Cardiac muscle cell (in vitro differentiated cells and primary cell): ENCODE results near the gene PSMA7. TPM values are rescaled to one million over a fixed set of nuclear protein-coding genes. Genes with fewer than 3 reads are reported as not detected.

ENCODE experiments used
- DNase-seq, 2 donors: peaks; one replicate each; pipeline versions ENCODE4 v3.0.0 to v3.0.0-alpha.2; 2010 to 2017; ENCODE audit warnings: low read depth in 1 of 2, low spot score in 1 of 2
- H3K27ac ChIP-seq: fragments of 200-600 bp; sonication (generic); 2 replicates; pipeline ENCODE4 v1.5.1; 2016
- H3K27me3 ChIP-seq: fragments of 200-600 bp; sonication (generic); 2 replicates; pipeline ENCODE4 v1.6.0; 2016; ENCODE audit warnings: control low read depth
- H3K36me3 ChIP-seq: fragments of 200-600 bp; sonication (generic); 2 replicates; pipeline ENCODE4 v1.5.1; 2016; ENCODE audit warnings: control low read depth
- H3K4me1 ChIP-seq: fragments of 200-600 bp; sonication (generic); 2 replicates; pipeline ENCODE4 v1.8.1; 2017; ENCODE audit warnings: low read depth, mild to moderate bottlenecking, mixed run types
- H3K4me3 ChIP-seq: fragments of 200-600 bp; sonication (generic); 2 replicates; pipeline ENCODE4 v1.5.1; 2016; ENCODE audit warnings: mild to moderate bottlenecking
- H3K9me3 ChIP-seq: fragments of 200-600 bp; sonication (generic); 2 replicates; pipeline ENCODE4 v1.5.1; 2017; ENCODE audit warnings: low read depth, mild to moderate bottlenecking, control low read depth
- polyA plus RNA-seq: library from polyadenylated mRNA; unstranded; fragments of >200 nt; fragmentation: Nextera tagmentation; extraction: Ambion mirVana; gene quantifications from 2 replicates; pipeline ENCODE4 v1.2.1, GENCODE V29; 2016
- total RNA-seq: library from RNA; depleted of rRNA; stranded (reverse); fragments of >200 nt; gene quantifications from 2 replicates; pipeline ENCODE4 v1.2.3, GENCODE V29; 2016
- TF ChIP-seq, protein P1 (sequence below): IDR thresholded peaks from 2 replicates; pipeline ENCODE4 v1.5.1; 2012; ENCODE audit warnings: low read depth, mild to moderate bottlenecking, low read length

The PSMA7 gene
- total and polyA plus RNA-seq, 2 experiments from 2014 or later, result 333 to 505 TPM

DNA sequence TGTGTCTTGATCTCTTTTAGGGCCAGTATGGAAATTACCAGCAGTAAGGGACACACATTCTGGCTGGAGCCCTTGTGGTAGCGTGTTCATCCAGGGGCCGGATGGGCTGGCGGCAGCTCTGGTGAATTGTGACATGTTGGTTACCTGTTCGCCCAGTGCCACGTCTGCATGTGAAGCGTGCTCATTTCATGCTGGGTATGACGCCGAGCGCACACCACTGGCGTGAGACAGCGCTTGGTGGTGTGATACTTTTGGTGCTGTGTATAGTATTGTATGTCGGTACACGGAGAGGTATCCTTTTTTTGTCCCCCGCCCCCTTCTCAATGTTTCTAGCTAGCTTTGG is 35.9 kb upstream of the PSMA7 start:
- Histone ChIP-seq H3K4me3 (no peak overlapping the region), H3K36me3 (peaks cover 15% of the 10 kb centered on the region), H3K4me1 (peaks cover 10% of the 10 kb centered on the region), H3K27ac (no peak overlapping the region), H3K9me3 (no peaks in the 10 kb centered on the region), H3K27me3 (no peaks in the 10 kb centered on the region)
- no peak for DNase-seq
- TF ChIP-seq, protein P1, sequence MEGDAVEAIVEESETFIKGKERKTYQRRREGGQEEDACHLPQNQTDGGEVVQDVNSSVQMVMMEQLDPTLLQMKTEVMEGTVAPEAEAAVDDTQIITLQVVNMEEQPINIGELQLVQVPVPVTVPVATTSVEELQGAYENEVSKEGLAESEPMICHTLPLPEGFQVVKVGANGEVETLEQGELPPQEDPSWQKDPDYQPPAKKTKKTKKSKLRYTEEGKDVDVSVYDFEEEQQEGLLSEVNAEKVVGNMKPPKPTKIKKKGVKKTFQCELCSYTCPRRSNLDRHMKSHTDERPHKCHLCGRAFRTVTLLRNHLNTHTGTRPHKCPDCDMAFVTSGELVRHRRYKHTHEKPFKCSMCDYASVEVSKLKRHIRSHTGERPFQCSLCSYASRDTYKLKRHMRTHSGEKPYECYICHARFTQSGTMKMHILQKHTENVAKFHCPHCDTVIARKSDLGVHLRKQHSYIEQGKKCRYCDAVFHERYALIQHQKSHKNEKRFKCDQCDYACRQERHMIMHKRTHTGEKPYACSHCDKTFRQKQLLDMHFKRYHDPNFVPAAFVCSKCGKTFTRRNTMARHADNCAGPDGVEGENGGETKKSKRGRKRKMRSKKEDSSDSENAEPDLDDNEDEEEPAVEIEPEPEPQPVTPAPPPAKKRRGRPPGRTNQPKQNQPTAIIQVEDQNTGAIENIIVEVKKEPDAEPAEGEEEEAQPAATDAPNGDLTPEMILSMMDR, result no peak

DNA sequence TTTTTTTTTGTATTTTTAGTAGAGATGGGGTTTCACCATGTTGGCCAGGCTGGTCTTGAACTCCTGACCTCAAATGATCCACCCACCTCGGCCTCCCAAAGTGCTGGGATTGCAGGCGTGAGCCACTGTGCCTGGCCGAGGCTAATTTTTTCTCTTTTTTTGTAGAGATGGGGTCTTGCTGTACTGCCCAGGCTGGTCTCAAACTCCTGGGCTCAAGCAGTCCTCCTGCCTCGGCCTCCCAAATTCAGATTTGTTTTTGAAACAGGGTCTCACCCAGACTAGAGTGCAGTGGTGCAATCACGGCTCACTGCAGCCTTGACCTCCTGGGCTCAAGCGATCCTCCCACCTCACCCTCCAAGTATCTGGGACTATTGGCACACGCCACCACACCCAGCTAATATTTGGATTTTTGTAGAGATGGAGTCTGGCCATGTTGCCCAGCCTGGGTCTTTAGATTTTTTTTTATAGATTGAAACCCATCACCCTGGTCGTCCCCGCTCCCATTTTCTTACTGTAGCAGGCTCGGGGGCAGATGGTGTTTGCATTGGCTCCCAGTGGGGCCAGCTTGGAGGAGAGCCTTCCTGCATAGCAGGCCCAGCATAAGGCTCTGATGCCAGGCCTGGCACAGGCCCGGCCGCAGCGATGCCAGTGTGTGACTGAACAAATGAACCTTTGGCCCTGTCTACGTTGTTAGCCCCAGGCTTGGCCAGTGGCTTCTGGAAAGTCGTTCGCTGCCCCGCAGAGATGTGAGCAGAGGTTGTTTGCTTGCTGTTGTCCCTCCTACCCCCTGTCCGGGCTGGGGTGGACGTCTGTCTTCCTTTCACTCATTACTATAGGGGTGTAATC is 35.3 kb upstream of the PSMA7 start:
- TF ChIP-seq, protein P1, result no peak
- Histone ChIP-seq H3K9me3 (no peaks in the 10 kb centered on the region), H3K27me3 (no peaks in the 10 kb centered on the region), H3K4me3 (no peak overlapping the region), H3K4me1 (peaks cover 7% of the 10 kb centered on the region), H3K27ac (no peak overlapping the region), H3K36me3 (peaks cover 15% of the 10 kb centered on the region)
- no peak for DNase-seq

DNA sequence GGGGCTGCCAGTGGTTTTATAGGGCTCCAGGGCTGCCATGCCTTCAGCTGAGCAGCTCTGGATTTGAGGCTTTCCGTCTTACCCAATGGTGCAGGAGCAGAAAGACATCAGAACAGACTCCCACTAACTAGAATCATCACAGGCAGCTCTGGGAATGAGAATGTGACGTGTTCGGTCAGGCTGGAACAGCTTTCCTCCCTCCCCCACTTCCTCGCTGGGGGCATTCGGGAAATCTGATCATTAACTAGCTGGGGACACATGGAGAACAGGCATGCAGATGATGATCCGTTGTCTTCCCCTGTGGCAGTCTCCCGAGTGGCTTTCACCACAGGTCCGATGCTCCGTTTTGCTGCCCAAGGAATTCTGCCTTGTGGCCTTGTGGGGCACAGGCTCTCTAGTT is 34.1 kb upstream of the PSMA7 start:
- TF ChIP-seq, protein P1, result no peak
- H3K27ac ChIP-seq, result no peak overlapping the region
- no peaks in the 10 kb centered on the region for H3K27me3 ChIP-seq
- DNase-seq, result no peak
- H3K36me3 ChIP-seq, result peaks cover 26% of the 10 kb centered on the region
- peaks cover 7% of the 10 kb centered on the region for H3K4me1 ChIP-seq
- H3K4me3 ChIP-seq, result no peak overlapping the region
- no peaks in the 10 kb centered on the region for H3K9me3 ChIP-seq

DNA sequence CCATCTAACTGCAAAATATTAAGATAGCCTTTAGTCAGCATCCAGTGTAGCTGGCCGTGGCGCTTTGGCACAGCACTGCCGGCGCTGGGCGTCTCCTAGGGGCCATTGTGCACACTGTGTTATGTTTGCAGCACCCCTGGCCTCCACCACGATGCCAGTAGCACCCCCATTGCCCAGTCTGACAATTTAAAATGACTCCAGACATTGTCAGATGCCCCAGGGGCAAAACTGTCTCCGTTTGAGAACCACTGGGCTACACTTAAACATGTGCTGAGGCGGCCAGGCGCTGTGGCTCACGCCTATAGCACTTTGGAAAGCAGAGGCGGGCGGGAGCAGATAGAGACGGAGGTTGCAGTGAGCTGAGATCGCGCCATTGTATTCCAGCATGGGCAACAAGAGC is 33.7 kb upstream of the PSMA7 start:
- TF ChIP-seq, protein P1, result no peak
- Histone ChIP-seq H3K4me3 (no peak overlapping the region), H3K4me1 (peaks cover 3% of the 10 kb centered on the region), H3K27me3 (no peaks in the 10 kb centered on the region), H3K9me3 (no peaks in the 10 kb centered on the region), H3K27ac (no peak overlapping the region), H3K36me3 (peaks cover 26% of the 10 kb centered on the region)
- DNase-seq, result no peak

DNA sequence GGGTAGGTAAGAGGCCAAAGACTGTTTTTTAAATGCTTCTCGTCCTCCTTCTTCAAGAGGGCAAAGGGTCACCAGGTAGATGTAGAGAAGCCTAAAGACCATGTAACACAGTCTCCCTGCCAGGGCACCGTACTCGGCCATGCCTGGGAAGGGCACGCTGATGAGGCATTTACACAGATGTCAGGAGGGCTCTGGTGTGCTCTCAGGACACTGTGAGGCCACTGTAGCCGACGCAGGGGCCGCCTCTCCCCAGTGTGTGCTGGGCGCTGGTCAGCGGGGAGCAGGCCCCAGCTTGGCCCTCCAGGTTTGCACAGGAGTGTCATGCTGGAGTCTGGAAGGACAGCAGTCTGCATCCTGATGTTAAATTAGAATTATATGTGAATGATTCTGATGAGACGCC is 32.5 kb upstream of the PSMA7 start:
- no peaks in the 10 kb centered on the region for H3K27me3 ChIP-seq

More for the DNA sequence above, 32.5 kb upstream of the PSMA7 start:
- TF ChIP-seq, protein P1, result no peak
- Histone ChIP-seq H3K9me3 (no peaks in the 10 kb centered on the region), H3K4me3 (no peak overlapping the region), H3K36me3 (peaks cover 19% of the 10 kb centered on the region), H3K27ac (no peak overlapping the region), H3K4me1 (no peaks in the 10 kb centered on the region)
- DNase-seq, result no peak
